Activated CD4-positive, alpha-beta T cell treated with anti-CD3 and anti-CD28 coated beads, Interleukin-2, Interleukin-4, amounts not matched to agents 100 ng/mL and 50 ng/mL, durations not matched to agents 16 hours and 8 hours (primary cell): Measurements from ENCODE around the gene EIF4EBP2.

Experiments
- DNase-seq: peaks from one replicate; pipeline ENCODE4 v3.0.0-alpha.2; 2020; ENCODE audit warnings: low spot score

Gene EIF4EBP2, protein sequence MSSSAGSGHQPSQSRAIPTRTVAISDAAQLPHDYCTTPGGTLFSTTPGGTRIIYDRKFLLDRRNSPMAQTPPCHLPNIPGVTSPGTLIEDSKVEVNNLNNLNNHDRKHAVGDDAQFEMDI

DNA sequence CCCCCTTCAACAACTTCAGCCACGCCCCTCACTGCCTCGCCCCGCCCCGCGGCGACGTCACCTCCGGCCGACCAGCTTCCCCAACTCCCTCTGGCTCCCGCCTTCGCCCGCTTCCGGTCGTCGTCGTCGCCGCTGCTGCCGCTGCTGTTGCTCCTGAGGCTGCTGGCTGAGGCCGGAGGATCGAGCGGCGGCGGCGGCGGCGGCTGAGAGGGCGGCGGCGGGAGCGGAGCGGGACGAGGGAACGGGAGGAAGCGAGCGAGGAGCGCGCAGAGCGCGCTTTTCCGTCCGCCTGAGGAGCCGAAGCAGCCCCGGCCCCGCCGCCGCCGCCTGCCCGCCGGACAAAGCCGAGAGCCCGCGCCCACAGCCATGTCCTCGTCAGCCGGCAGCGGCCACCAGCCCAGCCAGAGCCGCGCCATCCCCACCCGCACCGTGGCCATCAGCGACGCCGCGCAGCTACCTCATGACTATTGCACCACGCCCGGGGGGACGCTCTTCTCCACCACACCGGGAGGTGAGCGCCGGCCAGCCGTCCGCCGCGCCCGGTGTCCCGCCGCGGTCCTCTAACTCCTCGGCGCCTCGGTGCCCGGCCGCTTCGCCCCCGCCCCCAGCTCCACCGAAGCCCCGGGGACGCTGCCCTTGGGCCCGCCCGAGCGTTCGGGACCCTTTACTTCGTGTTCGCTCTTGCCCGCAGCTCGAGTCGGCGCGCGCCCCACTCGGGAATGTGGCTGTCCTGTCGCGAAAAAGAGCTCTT, at the start of gene EIF4EBP2:
EIF4EBP2 (plus strand) TSS at position 110 of the 751 bp plus-strand sequence; CDS start at position 367, 257 bp downstream.
- peak; percentile 98 for DNase-seq

DNA sequence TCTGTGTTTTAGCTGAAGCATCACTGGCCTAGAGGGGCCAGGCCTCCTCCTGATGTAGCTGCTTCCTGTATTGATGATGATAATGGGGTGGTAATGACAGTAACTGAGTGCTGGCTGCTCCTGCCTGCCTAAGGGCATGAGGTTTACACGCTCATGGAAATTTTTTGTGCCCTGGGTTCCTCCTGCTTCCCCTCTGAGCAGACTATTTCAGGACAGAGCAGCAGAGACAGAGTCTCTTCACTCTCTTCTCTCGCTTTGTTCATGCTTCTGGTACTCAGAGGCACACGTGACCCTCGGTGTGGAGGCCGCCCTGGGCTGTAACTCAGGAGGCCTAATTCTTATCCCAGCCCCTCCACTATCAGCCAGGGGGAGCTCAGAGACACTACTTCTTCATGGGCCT, 49.4 kb upstream of the EIF4EBP2 start:
- no peak for DNase-seq

DNA sequence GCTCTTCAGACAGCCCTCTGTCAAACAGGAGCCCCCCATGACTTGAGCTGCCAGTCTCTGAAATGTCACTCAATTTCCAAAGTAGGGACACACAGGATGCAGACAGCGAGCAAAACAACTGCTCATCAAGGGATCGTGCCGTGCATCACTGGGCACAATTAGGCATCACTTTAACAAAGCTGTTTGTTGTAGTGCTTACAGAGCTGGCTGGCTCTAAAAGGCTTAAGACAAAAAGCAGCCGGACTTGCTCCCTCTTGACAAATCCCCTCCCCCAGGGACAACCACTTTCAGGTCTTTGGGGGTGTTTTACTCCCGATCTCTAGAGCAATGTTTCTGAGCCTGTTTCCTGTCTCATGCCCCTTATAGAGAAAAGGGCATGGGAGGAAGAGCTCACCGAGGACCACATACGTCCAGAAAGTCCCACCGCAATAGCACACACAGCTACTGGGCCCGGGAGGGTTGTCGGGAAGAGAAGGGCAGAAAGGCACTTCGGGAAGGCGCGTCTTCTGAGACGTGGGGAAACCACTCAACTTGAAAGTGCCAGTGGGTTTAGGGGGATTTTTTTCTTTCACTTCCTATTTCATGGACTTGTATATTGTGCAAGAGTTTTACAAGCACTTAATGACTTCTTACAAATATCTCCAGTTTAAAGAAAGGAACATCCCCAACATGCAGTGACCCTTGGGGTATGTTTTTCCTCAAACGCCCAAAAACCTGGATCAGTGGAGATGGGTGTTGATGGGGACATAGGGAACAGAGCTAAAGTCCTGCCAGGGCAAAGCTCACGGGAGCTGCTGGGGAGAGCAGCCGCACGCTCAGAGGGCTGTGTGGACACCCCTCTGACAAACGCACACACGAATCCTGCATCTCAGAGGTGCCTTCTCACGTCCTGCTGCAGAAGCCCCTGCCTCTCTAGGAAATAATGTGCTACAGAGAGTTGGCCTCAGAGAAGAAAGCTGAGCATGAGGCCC, 48.6 kb upstream of the EIF4EBP2 start:
- peak; percentile 81 for DNase-seq

DNA sequence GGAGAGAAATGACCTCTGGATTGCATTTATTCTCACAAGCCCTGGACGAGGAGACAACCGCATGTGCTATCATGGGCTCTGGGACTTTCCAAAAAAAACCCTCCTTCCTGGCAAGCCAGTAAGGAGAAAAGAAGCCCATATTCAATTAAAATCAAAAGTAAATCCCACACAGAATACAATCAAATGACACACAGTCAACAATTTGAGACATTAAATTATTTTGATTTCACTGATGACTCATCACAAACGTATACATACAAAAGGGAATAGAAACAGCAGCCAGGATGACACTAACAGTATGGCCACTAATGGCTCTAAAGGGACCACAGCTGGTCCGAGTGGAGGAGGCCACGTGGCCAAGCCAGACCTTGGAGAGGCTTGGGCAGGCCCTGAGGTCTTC, 46.4 kb upstream of the EIF4EBP2 start:
- DNase-seq: peak; percentile 47

DNA sequence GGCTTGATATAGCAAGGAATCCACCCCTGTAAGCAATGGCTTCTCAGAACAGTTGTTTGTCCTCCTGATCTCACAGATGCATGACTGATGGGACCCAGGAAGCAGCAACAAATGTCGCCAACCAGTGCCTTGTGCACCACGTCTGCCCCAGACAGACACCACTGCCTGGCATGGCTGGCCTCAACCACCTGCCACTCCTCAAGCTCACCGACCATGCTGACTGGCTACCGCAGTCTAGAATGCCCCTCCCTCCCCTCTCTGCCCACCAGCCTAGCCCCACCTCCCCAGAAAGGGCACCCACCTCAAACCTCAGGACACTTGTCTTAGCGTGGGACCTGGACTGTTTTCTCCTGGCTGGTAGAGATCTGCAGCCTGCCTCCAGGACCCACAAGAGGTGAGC, 45.5 kb upstream of the EIF4EBP2 start:
- no peak for DNase-seq

DNA sequence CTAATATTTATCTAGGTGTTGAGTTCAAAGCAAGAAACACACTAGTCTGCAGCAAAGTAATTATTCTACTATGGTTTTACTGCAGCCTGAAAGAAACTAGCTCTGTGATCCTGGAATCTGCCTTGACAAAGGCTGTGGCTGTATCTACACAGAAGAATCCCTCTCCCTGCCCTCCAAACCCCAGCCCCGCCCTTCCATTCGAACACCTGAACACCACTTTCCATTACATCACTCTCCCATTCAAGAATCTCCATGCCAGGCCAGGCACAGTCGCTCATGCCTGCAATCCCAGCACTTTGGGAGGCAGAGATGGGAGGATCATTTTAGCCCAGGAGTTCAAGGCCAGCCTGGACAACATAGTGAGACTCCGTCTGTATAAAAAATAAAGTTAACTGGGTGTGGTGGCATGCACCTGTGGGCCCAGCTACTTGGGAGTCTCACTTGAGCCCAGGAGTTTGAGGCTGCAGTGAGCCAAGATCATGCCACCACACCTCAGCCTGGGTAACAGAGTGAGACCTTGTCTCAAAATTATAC, 44.9 kb upstream of the EIF4EBP2 start:
- no peak for DNase-seq

DNA sequence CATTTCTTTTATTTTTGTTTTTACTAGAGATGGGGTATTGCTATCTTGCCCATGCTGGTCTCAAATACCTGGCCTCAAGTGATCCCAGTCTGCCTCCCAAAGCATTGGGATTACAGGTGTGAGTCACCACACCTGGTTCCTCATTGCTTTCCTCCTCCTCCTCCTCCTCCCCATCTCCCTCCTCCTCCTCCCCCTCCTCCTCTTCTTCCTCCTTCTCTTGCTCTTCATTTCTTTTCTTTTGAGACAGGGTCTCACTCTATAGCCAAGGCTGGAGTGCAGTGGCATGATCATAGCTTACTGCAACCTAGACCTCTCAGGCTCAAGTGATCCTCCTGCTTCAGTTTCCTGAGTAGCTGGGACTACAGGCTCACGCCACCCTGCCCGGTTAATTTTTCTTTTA, 43.7 kb upstream of the EIF4EBP2 start:
- no peak for DNase-seq

DNA sequence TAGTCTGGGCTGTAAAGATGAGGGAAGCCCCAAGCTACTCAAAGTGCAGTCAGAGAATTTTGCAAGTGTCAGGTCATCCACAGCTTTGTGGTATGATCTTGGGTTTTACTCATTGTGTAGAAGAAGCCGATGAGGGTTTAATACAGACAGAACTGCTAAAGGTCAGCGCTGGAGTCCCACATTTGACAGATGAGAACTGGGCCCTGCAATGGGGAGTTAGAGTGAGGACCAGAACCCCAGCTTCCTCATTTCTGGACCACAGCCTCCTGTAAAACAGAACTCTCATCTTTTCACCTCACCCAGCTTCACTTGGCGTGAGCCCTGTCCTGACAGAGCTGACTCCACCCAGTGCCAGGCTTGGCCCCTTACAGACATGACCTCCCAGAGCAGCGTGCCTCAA, 41.6 kb upstream of the EIF4EBP2 start:
- no peak for DNase-seq

DNA sequence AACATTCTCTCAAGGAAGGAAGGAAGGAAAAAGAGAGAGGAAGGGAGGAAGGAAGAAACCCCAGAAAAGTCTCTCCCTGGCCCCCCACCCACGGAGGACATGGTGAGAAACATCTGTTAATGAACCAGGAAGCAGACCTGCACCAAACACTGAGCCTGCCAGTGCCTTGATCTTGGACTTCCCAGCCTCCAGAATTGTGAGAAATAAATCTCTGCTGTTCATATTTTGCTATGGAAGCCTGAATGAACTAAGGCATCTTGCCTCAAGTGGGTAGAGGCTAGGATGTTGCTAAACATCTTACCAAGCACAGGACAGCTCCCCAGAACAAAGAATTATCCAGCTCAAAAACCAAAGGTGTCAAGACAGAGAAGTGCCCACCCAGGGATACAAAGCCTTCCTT, 40.7 kb upstream of the EIF4EBP2 start:
- no peak for DNase-seq

DNA sequence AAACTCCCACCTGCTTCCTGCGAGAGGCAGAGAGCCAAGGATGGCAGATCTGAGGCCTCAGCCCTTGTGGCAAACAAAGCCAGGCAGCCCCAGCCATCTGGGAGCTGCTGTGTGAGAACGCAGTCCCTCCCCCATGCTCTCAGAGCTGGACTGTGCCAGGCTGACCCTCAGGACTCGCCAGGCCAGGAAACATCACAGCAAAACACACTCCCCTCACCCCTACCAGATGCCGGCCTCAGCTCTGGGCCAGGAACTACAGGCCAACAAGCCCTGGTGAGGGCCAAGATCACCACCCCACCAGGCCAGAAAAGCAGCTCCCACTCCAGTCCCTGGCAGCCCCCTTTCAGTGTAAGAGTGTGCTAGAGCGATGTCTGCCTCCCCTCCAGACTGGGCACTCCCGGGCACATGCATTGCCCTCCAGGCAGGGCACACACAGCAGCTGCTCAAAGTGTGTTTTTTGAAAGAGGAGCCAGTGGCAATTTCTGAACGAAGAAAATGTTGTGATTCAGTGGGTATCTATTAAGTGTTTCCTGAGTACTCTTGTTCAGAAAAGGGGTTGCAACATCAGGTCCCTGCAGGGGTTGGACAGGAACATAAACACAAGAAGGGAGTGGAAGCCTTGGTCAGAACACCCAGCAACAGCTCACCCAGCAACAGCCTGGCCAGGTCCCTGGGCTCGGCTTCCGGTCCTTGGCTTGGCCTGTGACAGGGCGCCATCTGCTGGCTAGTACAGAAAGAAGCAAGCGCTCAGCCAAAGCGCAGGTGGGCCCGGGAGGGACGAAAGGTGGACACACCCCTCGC, 39.8 kb upstream of the EIF4EBP2 start:
- DNase-seq: peak; percentile 89

DNA sequence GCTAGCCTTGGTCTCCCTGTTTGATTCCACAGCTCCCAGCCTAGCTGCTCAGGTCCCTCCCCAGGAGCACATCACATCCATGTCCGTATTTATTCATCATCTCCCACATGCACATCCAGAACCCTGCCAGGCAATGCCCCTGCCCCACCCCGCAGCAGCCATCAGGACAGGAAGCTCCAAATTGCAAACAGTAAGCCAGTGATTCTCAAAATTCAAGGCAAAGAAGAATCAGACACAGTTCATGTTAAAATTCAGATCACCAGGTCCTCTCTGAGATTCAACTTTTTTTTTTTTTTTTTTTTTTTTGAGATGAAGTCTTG, 39.2 kb upstream of the EIF4EBP2 start:
- no peak for DNase-seq

DNA sequence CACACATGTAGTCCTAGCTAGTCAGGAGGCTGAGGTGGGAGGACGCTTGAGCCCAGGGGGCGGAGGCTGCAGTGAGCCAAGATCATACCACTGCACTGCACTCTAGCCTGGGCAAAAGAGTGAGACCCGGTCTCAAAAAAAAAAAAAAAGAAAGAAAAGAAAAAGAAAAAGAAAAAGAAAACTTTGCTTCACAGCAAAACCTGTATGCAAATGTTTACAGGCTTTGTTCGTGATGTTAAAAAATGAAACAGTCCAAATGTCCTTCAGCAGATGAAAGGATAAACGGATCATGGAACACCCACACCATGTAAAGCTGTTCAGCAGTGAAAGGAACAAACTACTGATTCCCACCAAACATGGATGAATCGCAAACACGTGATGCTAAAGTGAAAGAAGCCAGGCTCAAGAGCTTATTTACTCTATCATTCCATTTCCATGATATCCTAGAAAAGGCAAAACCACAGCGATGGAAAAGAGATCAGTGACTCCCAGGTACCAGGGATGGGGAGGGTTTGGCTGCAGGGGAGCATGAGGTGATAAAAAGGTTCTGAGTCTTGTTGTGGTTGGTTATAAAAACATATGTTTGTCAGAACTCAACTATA, 36.6 kb upstream of the EIF4EBP2 start:
- DNase-seq: no peak

DNA sequence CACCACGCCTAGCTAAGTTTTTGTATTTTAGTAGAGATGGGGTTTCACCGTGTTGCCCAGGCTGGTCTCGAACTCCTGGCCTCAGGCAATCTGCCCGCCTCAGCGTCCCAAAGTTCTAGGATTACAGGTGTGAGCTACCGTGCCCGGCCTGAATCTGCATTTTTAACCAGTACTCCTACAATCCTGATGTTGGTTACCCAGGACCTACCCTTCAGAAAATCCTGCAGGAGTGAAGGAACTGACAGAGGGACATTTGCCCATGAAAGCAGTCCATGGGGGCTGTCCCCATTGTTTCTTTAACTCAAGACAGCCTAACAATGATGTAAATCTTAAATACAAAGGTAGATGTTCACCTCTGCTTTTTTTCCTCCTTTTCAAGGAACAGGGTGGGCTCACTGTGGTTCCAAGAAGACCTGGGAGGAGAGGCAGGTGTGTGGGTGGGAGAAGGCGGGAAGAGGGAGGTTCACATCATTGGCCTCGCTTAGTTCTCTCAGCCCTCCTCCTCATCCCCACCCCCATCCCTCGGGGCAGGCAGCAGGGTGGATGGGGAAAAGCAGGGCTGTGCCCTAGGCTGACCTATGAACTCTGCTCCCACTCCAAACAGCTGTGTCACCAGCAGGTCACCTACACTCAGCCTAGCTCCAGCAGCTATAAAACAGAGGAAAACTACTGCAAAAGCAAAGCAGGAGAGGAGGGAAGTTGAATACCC, 35.0 kb upstream of the EIF4EBP2 start:
- no peak for DNase-seq

DNA sequence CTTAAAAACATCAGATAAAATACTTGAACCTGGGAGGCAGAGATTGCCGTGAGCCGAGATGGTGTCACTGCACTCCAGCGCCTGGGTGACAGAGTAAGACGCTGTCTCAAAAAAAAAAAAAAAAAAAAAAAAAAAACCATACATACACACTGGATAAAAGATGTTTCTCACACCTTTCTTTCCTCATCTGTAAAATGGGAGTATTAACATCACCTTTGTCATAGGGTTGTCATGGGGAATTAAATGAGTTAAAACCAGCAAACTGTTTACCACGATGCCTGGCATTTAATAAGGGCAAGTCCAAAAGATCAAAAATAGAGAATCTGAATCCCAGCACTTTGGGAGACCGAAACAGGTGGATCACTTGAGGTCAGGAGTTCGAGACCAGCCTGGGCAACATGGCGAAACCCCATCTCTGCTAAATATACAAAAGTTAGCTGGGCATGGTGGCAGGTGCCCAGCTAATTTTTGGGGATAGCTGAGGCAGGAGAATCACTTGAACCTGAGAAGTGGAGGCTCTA, 34.4 kb upstream of the EIF4EBP2 start:
- DNase-seq: no peak

DNA sequence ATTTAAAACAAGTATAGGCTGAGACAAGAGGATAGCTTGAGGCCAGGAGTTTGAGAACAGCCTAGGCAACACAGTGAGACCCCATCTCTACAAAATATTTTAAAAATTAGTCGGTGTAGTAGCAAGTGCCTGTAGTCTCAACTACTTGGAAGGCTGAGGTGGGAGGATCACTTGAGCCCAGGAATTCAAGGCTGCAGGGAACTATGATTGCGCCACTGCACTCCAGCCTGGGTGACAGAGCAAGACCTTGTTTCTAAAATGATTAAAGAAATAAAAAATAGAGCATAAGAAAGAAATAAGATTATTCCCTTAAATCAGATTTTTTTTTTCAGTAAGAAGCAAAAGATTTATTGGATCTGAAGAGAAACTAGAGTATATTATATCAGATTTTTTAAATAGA, 33.2 kb upstream of the EIF4EBP2 start:
- no peak for DNase-seq

DNA sequence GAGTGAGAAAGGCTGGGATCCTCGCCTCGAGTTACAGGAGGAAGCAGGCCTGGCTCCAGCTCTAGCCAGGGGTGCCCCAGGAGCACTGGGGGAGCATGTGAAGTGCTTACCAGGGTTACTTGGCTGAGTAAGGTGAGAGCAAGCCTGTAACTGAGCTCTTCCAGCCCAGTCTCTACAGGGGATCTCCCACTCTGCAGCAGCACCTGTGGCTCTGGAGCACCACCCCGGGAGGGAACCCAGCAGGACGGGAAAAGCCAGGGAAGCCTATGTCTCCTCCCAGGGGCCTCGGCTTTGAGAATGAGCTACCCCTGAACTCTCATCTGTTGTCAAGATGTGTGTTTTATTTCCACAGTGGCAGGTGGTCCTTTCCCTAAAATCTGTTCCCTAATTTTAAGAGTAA, 32.1 kb upstream of the EIF4EBP2 start:
- no peak for DNase-seq

DNA sequence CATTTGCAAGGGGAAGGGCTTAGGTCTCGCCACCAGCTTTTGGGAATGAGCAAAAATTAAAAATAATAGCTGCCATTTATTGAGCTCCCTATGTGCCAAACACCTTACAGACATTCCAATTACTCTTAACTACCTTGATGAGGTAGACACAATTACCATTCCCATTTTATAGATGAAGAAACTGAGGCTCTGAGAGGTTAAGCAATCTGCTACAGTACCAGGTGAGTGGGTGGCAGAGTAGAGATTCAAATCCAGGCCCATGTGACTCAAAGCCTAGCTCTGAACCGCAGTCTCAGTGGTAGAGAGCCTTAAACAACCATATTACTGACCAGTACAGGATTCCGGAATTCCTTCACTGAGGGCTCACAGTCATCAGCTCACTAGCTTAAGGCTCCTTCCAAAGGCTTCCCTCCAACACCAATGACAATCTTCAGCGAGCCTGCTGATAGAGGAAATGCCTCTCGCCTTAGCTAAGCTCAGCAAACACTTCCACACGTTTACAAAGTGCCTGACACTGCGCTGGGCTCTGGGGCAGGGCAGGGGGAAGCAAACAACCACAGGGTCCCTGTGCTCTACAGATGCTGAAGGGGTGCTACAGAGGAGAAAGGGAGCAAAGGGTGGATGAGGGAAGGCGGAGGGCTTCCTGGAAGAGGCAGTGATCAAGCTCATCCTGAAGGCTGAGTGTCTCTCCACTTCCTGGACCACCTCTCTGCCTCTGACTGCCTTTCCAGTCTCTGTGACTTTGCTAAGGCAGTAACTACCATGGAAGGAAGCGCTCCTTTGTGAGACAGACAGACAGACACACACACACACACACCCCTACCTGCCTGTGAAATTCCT, 28.9 kb upstream of the EIF4EBP2 start:
- no peak for DNase-seq

DNA sequence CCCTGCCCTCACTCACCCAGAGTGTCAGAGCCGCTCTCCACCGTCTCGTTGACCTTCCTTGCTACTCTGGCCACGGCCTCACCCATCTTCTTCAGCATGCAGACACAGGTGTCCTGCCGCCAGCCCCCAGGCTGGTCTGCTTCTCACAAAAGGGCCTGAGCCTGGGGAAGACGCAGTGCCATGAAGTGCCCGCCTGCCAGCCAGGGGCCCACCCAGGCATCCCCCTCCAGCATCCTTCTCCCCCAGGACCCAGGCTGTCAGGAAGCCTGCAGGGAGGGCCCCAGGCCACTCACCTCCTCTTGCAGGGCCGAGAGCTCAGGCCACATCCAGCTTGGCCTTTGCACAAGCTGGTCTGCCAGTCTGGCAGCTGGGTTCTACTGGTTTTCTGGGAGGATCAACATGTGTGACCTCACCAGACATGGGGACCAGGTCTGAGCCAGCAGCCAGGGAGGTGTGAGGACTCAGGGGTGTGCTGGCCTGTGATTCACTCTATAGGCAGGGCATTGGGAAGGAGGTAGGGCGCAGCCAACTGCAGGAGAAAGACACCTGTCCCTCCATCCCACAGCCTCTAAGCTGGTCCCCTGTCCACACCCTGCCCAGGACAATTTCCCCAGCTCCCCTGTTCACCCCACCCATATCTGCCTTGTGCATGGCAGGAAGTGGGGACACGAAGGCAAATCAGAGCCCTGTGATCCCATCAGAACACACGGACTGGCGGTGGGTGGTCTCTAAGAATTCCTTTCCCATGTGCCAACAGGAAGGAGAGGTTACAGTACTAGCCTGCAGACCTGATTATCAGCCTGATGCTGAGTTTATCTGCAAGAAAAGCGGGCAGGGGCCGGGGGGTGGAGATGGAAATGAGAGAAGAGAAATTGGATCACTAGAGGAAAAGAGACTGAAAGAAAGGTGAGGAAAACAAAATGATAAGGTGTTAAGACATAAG, 27.2 kb upstream of the EIF4EBP2 start:
- no peak for DNase-seq

DNA sequence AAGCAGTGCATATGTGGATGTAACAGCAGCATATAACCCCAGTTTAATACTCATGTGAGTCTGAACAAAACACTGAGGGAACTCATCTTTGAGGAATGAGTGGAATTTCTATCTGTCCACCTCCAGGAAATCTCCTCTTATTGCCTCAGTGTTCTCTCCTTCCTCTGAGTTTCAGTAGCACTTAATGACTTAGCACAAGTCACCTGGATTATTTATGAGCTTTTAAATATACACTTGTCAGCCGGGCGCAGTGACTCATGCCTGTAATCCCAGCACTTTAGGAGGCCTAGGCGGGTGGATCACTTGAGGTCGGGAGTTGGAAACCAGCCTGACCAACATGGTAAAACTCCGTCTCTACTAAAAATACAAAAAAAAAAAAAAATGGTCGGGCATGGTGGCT, 25.8 kb upstream of the EIF4EBP2 start:
- DNase-seq: no peak
